SK-N-SH (cell line): ENCODE data around the gene PPP3CA. TPM values are rescaled to one million over a fixed set of nuclear protein-coding genes. Genes with fewer than 3 reads are reported as not detected.

Experiments
- CTCF ChIA-PET: fragments of 300-600, 350-600 bp; formaldehyde crosslinking; extraction: SDS; loops from one replicate; lab custom pipeline; 2021; lab: Yijun Ruan, JAX
- POLR2A ChIA-PET: fragments of 350-600 bp; sonication (Branson Sonifier 250); formaldehyde crosslinking; extraction: SDS; loops from one replicate; lab custom pipeline; 2020; ENCODE audit warnings: antibody characterized with exemption, inconsistent platforms; lab: Yijun Ruan, JAX
- DNase-seq: peaks from one replicate; pipeline ENCODE4 v3.0.0; 2012
- H2AFZ ChIP-seq: fragments of 200-600 bp; sonication (generic); 2 replicates; pipeline ENCODE4 v1.8.1; 2016; ENCODE audit warnings: antibody characterized with exemption, mild to moderate bottlenecking, low read depth
- H3F3A ChIP-seq: fragments of 200-600 bp; sonication (generic); replicated peaks from 2 replicates; pipeline ENCODE3; 2016; ENCODE audit warnings: antibody characterized with exemption, mild to moderate bottlenecking; ENCODE audit not compliant: insufficient read depth
- H3K27ac ChIP-seq, 2 experiments: fragments of 200-500 bp in 1 of 2; fragments of 200-600 bp in 1 of 2; sonication (Bioruptor generic) in 1 of 2; sonication (generic), shearing (Covaris generic) in 1 of 2; 2 replicates each; pipeline versions ENCODE4 v1.5.1 to v1.6.1; 2014 to 2016; ENCODE audit warnings: low read depth in 2 of 2, inconsistent platforms in 1 of 2, low read length in 1 of 2, mild to moderate bottlenecking in 1 of 2, mixed read lengths in 1 of 2
- H3K27me3 ChIP-seq: fragments of 200-600 bp; sonication (generic), shearing (Covaris generic); 2 replicates; pipeline ENCODE4 v1.6.1; 2016; ENCODE audit warnings: mixed run types; ENCODE audit not compliant: insufficient read depth
- H3K36me3 ChIP-seq, 2 experiments: fragments of 200-500 bp in 1 of 2; fragments of 200-600 bp in 1 of 2; sonication (Bioruptor generic) in 1 of 2; sonication (generic) in 1 of 2; replicated peaks in 1 of 2; 2 replicates each; pipeline versions ENCODE3 to v1.5.1; 2014 to 2016; ENCODE audit warnings: low read length in 1 of 2, mild to moderate bottlenecking in 1 of 2; ENCODE audit not compliant: insufficient read depth in 2 of 2, control insufficient read depth in 1 of 2
- H3K4me1 ChIP-seq, 2 experiments: fragments of 200-500 bp in 1 of 2; fragments of 200-600 bp in 1 of 2; sonication (Bioruptor generic) in 1 of 2; sonication (generic), shearing (Covaris generic) in 1 of 2; 2 replicates each; pipeline versions ENCODE4 v1.5.1 to v1.6.1; 2014 to 2016; ENCODE audit warnings: low read depth in 1 of 2, low read length in 1 of 2, mixed run types in 1 of 2; ENCODE audit not compliant: insufficient read depth in 2 of 2, control insufficient read depth in 1 of 2
- H3K4me2 ChIP-seq: fragments of 200-600 bp; sonication (generic), shearing (Covaris generic); 2 replicates; pipeline ENCODE4 v1.6.1; 2017; ENCODE audit warnings: mixed run types
- H3K4me3 ChIP-seq, 2 experiments: fragments of 200-500 bp in 1 of 2; fragments of 200-600 bp in 1 of 2; sonication (Bioruptor generic) in 1 of 2; sonication (generic), shearing (Covaris generic) in 1 of 2; 2 replicates each; pipeline versions ENCODE4 v1.5.1 to v1.8.1; 2014 to 2016; ENCODE audit warnings: low read depth in 2 of 2, inconsistent platforms in 1 of 2, low read length in 1 of 2, mild to moderate bottlenecking in 1 of 2, mixed read lengths in 1 of 2, moderate library complexity in 1 of 2
- H3K79me2 ChIP-seq: fragments of 200-600 bp; sonication (generic); 2 replicates; pipeline ENCODE4 v1.8.1; 2017; ENCODE audit warnings: mild to moderate bottlenecking; ENCODE audit not compliant: insufficient read depth
- H3K9ac ChIP-seq: fragments of 200-600 bp; sonication (generic); 2 replicates; pipeline ENCODE4 v1.6.1; 2017; ENCODE audit warnings: mixed run types
- H3K9me2 ChIP-seq: fragments of 200-600 bp; sonication (generic); 2 replicates; pipeline ENCODE4 v1.6.1; 2017; ENCODE audit warnings: mixed run types
- H3K9me3 ChIP-seq: fragments of 200-600 bp; sonication (generic); 2 replicates; pipeline ENCODE4 v1.6.1; 2017; ENCODE audit warnings: mixed run types, mild to moderate bottlenecking, moderate library complexity
- H4K20me1 ChIP-seq: fragments of 200-600 bp; sonication (generic); 2 replicates; pipeline ENCODE4 v1.6.1; 2017; ENCODE audit warnings: mild to moderate bottlenecking, mixed run types; ENCODE audit not compliant: insufficient read depth
- CHD2 ChIP-seq: fragments of 150-350 bp; IDR thresholded peaks from 2 replicates; pipeline ENCODE4 v1.6.1; 2018; ENCODE audit warnings: low read length; ENCODE audit not compliant: partially characterized antibody
- CTCF ChIP-seq: fragments of 200-600 bp; sonication (generic); IDR thresholded peaks from 2 replicates; pipeline ENCODE4 v1.6.1; 2017; ENCODE audit warnings: antibody characterized with exemption, mild to moderate bottlenecking, moderate library complexity
- EZH2phosphoT487 ChIP-seq: fragments of 200-600 bp; sonication (generic); IDR thresholded peaks from 2 replicates; pipeline ENCODE4 v1.6.1; 2017; ENCODE audit warnings: low read depth, mixed run types, mild to moderate bottlenecking, antibody characterized with exemption, moderate library complexity, borderline replicate concordance
- GABPA ChIP-seq: IDR thresholded peaks from 2 replicates; pipeline ENCODE4 v1.4.0; 2012; ENCODE audit warnings: low read depth, mild to moderate bottlenecking
- GATA2 ChIP-seq: sonication (generic); formaldehyde crosslinking; IDR thresholded peaks from 2 replicates; pipeline ENCODE4 v1.5.0; 2020; ENCODE audit warnings: mild to moderate bottlenecking, missing genetic modification reagents
- JUND ChIP-seq: IDR thresholded peaks from 2 replicates; pipeline ENCODE4 v1.4.0; 2012
- NFIC ChIP-seq: IDR thresholded peaks from 2 replicates; pipeline ENCODE4 v1.4.0; 2012; ENCODE audit warnings: borderline replicate concordance
- POLR2AphosphoS5 ChIP-seq: IDR thresholded peaks from 2 replicates; pipeline ENCODE4 v1.6.1; 2012; ENCODE audit warnings: low read depth, low read length
- RCOR1 ChIP-seq: fragments of 150-350 bp; IDR thresholded peaks from 2 replicates; pipeline ENCODE4 v1.6.1; 2017; ENCODE audit warnings: antibody characterized with exemption, low read length
- REST ChIP-seq: IDR thresholded peaks from 2 replicates; pipeline ENCODE4 v1.6.1; 2012; ENCODE audit warnings: mild to moderate bottlenecking, low read depth, low read length, moderate library complexity
- RFX5 ChIP-seq: IDR thresholded peaks from 2 replicates; pipeline ENCODE4 v1.6.1; 2012; ENCODE audit warnings: mild to moderate bottlenecking, improper control_type of control experiment, low read length
- RXRA ChIP-seq: IDR thresholded peaks from 2 replicates; pipeline ENCODE4 v1.4.0; 2012; ENCODE audit warnings: low read depth, mild to moderate bottlenecking, borderline replicate concordance
- SIN3A ChIP-seq: IDR thresholded peaks from 2 replicates; pipeline ENCODE4 v1.6.1; 2012; ENCODE audit warnings: low read depth, mild to moderate bottlenecking, low read length, moderate library complexity, borderline replicate concordance
- TAF1 ChIP-seq: IDR thresholded peaks from 2 replicates; pipeline ENCODE4 v1.6.1; 2012; ENCODE audit warnings: low read depth, mild to moderate bottlenecking, low read length, moderate library complexity, borderline replicate concordance
- TCF12 ChIP-seq: IDR thresholded peaks from 2 replicates; pipeline ENCODE4 v1.4.0; 2012
- WGBS: methylation state at CpG from one replicate; pipeline ENCODE4 v1.1.6; 2017; ENCODE audit warnings: low lambda C conversion rate; 5-methylcytosine and 5-hydroxymethylcytosine counted together
- polyA plus RNA-seq, 3 experiments: library from polyadenylated mRNA; depleted of rRNA; stranded (reverse); fragments of >200 nt; gene quantifications; 2 replicates each; pipeline ENCODE4 v1.2.3, GENCODE V29; 2012
- TF ChIP-seq, protein P1 (sequence below): IDR thresholded peaks from 2 replicates; pipeline ENCODE4; 2012
- TF ChIP-seq, protein P2 (sequence below): fragments of 150-350 bp; IDR thresholded peaks from 2 replicates; pipeline ENCODE4 v1.6.1; 2016; ENCODE audit warnings: mild to moderate bottlenecking, low read depth, low read length
- TF ChIP-seq, protein P3 (sequence below): IDR thresholded peaks from 2 replicates; pipeline ENCODE4 v1.4.0; 2012; ENCODE audit warnings: low read depth, borderline replicate concordance

PPP3CA gene
- polyA plus RNA-seq, 1 of the 3 experiments (the other 2 are of a cell fraction), result 10.7 TPM

GRCh38 chr4:101075536-101075935, 271.8 kb downstream of the PPP3CA start (continued):
- TF ChIP-seq, protein P1, sequence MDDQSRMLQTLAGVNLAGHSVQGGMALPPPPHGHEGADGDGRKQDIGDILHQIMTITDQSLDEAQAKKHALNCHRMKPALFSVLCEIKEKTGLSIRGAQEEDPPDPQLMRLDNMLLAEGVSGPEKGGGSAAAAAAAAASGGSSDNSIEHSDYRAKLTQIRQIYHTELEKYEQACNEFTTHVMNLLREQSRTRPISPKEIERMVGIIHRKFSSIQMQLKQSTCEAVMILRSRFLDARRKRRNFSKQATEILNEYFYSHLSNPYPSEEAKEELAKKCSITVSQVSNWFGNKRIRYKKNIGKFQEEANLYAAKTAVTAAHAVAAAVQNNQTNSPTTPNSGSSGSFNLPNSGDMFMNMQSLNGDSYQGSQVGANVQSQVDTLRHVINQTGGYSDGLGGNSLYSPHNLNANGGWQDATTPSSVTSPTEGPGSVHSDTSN, result no peak
- no peak for TF ChIP-seq TAF1
- TF ChIP-seq CTCF, result no peak
- no peak for TF ChIP-seq NFIC
- TF ChIP-seq RFX5, result no peak
- TF ChIP-seq GATA2, result no peak

GRCh38 chr4:101074326-101074725, 273.0 kb downstream of the PPP3CA start:
- no peak overlapping the region for H3K9ac ChIP-seq
- H3K27me3 ChIP-seq, result no peaks in the 10 kb centered on the region
- 100% methylated on average over 2 of the region's 2 CpGs for WGBS
- no peak overlapping the region for H3K4me3 ChIP-seq
- no peak overlapping the region for H3K4me2 ChIP-seq
- peaks cover 5% of the 10 kb centered on the region for H3F3A ChIP-seq
- H3K36me3 ChIP-seq, result peaks cover 2 to 14% of the 10 kb centered on the region in 2 experiments
- H3K79me2 ChIP-seq, result no peaks in the 10 kb centered on the region
- no peaks in the 10 kb centered on the region for H4K20me1 ChIP-seq
- DNase-seq, result no peak
- H2AFZ ChIP-seq, result no peak overlapping the region
- no peak overlapping the region for H3K27ac ChIP-seq
- no peaks in the 10 kb centered on the region for H3K9me3 ChIP-seq
- CTCF ChIA-PET, result interaction anchor here (0.6 to 1.3 kb wide), 2 partner anchors 15 to 1056 kb away, joined by 3 read pairs; no protein-coding TSS in a partner anchor
- TF ChIP-seq REST, result no peak
- TF ChIP-seq TCF12, result no peak
- TF ChIP-seq CHD2, result no peak
- no peak for TF ChIP-seq RCOR1
- TF ChIP-seq, protein P2, sequence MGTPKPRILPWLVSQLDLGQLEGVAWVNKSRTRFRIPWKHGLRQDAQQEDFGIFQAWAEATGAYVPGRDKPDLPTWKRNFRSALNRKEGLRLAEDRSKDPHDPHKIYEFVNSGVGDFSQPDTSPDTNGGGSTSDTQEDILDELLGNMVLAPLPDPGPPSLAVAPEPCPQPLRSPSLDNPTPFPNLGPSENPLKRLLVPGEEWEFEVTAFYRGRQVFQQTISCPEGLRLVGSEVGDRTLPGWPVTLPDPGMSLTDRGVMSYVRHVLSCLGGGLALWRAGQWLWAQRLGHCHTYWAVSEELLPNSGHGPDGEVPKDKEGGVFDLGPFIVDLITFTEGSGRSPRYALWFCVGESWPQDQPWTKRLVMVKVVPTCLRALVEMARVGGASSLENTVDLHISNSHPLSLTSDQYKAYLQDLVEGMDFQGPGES, result no peak
- no peak for TF ChIP-seq EZH2phosphoT487
- no peak for TF ChIP-seq GABPA
- TF ChIP-seq, protein P3, sequence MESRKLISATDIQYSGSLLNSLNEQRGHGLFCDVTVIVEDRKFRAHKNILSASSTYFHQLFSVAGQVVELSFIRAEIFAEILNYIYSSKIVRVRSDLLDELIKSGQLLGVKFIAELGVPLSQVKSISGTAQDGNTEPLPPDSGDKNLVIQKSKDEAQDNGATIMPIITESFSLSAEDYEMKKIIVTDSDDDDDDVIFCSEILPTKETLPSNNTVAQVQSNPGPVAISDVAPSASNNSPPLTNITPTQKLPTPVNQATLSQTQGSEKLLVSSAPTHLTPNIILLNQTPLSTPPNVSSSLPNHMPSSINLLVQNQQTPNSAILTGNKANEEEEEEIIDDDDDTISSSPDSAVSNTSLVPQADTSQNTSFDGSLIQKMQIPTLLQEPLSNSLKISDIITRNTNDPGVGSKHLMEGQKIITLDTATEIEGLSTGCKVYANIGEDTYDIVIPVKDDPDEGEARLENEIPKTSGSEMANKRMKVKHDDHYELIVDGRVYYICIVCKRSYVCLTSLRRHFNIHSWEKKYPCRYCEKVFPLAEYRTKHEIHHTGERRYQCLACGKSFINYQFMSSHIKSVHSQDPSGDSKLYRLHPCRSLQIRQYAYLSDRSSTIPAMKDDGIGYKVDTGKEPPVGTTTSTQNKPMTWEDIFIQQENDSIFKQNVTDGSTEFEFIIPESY, result no peak
- no peak for TF ChIP-seq POLR2AphosphoS5
- no peak for TF ChIP-seq SIN3A
- no peak for TF ChIP-seq TAF1
- no peak for TF ChIP-seq RXRA
- TF ChIP-seq JUND, result no peak
- POLR2A ChIA-PET, result no interaction called here
- no peaks in the 10 kb centered on the region; a peak in 1 of 4 replicates for H3K4me1 ChIP-seq
- H3K9me2 ChIP-seq, result no peaks in the 10 kb centered on the region
